ENCODE results near the gene SPECC1L. TPM values are rescaled to one million over a fixed set of nuclear protein-coding genes. Genes with fewer than 3 reads are reported as not detected.

SPECC1L gene
- total and polyA plus RNA-seq, 2 experiments from 2014 or later = 19.7 to 43.2 TPM

DNA sequence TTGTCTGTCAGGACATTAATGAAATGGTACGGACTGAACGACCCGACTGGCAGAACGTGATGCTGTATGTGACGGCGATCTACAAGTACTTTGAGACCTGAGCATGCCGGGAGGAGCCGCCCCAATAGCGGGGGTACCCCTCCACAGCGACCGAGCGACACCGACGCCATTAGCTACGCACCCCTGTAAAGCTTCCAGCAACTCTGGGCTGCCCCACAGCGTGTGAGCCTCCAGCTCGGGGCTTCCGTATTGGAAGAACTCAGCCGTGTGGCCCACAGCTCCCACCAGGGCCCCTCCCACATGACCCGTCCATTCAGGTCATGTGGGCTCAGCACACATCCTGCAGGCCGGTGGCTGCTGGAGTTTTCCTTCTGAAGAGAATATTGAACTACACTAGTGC, 143.9 kb downstream of the SPECC1L start:
- Histone ChIP-seq H3K9me3 (ENCODE audit: low read depth) (no peaks in the 10 kb centered on the region), H3K27me3 (no peaks in the 10 kb centered on the region), H3K27ac (peak overlapping the region; percentile 34), H3K4me3 (no peak overlapping the region), H3K4me1 (ENCODE audit: low read depth) (no peaks in the 10 kb centered on the region), H3K36me3 (peaks cover 27% of the 10 kb centered on the region)
- TF ChIP-seq, protein P1, sequence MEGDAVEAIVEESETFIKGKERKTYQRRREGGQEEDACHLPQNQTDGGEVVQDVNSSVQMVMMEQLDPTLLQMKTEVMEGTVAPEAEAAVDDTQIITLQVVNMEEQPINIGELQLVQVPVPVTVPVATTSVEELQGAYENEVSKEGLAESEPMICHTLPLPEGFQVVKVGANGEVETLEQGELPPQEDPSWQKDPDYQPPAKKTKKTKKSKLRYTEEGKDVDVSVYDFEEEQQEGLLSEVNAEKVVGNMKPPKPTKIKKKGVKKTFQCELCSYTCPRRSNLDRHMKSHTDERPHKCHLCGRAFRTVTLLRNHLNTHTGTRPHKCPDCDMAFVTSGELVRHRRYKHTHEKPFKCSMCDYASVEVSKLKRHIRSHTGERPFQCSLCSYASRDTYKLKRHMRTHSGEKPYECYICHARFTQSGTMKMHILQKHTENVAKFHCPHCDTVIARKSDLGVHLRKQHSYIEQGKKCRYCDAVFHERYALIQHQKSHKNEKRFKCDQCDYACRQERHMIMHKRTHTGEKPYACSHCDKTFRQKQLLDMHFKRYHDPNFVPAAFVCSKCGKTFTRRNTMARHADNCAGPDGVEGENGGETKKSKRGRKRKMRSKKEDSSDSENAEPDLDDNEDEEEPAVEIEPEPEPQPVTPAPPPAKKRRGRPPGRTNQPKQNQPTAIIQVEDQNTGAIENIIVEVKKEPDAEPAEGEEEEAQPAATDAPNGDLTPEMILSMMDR (IDR thresholded peaks at IDR 0.05; ENCODE audit: low read depth, low read length) = no peak
- no peak for DNase-seq (ENCODE audit: low read depth in 1 of 2, low spot score in 1 of 2)

DNA sequence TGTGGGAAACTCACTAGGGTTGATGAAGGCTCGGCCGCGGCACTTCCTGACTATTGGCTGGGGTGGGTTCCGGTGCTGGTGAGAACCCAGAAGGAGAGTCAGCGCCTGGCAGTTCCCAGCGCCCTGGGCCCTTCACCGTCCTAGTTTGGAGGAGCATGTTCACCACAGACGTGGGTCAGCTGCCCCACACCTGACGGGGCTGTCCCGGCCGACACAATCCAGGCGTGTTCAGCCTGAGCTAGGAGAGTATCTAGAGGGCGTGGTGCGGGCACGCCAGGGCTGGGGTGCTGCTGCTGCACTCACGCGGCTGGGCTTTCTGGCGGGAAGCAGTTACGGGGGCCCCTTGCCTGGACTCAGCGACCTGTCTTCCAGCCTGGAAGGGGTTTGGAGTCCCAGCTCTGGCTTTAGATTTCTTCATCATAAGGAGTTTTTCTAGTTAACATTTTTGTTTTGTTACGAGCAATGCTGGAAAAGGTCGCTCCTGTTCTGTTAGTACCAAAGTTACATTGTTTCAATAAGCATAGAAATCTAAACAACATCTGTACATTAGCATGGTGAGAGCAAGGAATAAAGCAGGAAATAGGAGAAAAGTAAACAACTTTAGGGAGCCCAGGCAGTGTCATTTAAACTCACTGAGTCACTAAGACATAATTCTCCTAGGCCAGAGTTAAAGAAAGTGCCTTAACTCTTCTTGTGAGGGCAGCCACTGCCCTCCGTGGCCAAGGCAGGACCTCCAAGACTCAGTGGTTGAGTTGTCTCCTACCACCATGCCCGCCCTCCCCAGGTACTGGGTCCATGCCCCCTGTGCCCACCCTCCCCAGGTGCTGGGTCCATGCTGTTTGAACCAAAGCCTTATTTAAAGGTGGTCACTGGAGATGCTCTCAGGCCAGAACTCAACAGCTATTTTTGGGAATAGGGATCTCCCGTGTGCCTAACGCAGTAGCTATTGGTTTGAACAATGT, 144.6 kb downstream of the SPECC1L start:
- no peak overlapping the region for H3K4me3 ChIP-seq
- no peaks in the 10 kb centered on the region for H3K4me1 ChIP-seq (ENCODE audit: low read depth)
- H3K9me3 ChIP-seq (ENCODE audit: low read depth) = no peaks in the 10 kb centered on the region
- no peak overlapping the region for H3K27ac ChIP-seq
- H3K27me3 ChIP-seq = no peaks in the 10 kb centered on the region
- H3K36me3 ChIP-seq = peaks cover 27% of the 10 kb centered on the region
- DNase-seq (ENCODE audit: low read depth in 1 of 2, low spot score in 1 of 2) = no peak
- TF ChIP-seq, protein P1 (IDR thresholded peaks at IDR 0.05; ENCODE audit: low read depth, low read length) = no peak

DNA sequence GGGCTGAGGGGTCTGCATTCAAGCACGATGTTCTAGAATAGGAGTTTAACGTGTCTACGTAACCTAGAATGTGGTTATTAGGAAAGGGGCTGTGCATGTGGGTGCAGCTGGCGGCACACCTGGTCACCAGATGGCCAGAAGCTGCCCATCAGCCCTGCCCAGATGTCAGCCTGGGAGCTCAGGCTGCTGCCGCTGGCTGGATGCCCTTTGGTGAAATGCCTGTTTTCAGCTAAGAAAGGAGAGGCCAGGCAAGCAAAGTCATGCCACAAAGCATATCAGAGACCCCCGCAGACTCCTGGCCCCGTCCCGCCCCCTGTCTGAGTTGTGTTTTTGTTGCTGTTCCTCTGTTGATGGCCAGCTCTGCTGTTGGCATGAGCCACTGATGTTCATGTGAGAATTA, 145.5 kb downstream of the SPECC1L start:
- Histone ChIP-seq H3K4me3 (no peak overlapping the region), H3K9me3 (ENCODE audit: low read depth) (no peaks in the 10 kb centered on the region), H3K27me3 (no peaks in the 10 kb centered on the region), H3K36me3 (peaks cover 27% of the 10 kb centered on the region), H3K4me1 (ENCODE audit: low read depth) (no peaks in the 10 kb centered on the region), H3K27ac (no peak overlapping the region)
- TF ChIP-seq, protein P1 (IDR thresholded peaks at IDR 0.05; ENCODE audit: low read depth, low read length) = no peak
- DNase-seq (ENCODE audit: low read depth in 1 of 2, low spot score in 1 of 2) = no peak

DNA sequence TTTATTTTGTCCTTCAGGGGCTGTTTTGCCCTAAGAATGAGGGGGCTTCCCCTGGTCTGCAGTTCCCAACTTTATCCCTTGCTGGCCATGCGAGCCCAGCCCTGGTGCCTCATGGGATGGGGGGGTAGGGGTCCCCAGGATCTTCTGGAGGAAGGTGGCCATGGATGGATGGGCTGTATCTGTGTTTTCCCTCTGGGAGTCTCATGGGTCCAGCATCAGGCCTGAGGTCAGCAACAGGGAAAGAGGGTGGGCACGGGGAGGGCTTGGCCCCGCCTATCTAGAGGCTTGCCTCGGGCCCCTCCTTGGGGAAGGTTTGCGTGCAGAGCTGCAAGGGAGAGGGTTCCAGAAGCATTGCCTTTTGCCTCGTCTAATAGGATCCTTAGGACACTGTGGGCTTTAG, 146.0 kb downstream of the SPECC1L start:
- TF ChIP-seq, protein P1 (IDR thresholded peaks at IDR 0.05; ENCODE audit: low read depth, low read length) = no peak
- Histone ChIP-seq H3K27ac (no peak overlapping the region), H3K9me3 (ENCODE audit: low read depth) (no peaks in the 10 kb centered on the region), H3K4me3 (no peak overlapping the region), H3K27me3 (no peaks in the 10 kb centered on the region), H3K4me1 (ENCODE audit: low read depth) (no peaks in the 10 kb centered on the region), H3K36me3 (peaks cover 27% of the 10 kb centered on the region)
- no peak for DNase-seq (ENCODE audit: low read depth in 1 of 2, low spot score in 1 of 2)

DNA sequence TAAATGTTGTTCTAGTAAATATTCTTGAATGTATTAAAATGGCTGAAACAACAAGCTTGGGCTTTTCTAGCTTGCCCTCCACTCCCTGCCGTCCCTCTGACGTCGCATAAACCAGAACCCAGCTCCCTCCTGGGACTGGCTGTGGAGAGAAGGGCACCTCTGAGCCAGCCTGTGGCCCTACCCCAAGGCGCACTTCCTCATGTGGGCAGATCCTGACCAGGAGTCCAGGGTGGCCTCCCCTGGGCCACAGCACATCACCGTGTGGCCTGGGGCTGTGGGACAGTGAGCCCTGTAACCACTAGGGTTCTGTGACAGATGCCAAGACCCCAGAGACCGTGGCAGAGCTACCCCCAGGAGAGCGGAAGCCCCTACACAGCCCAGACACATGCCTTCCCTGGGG, 146.6 kb downstream of the SPECC1L start:
- no peaks in the 10 kb centered on the region for H3K9me3 ChIP-seq (ENCODE audit: low read depth)
- H3K27ac ChIP-seq = no peak overlapping the region
- no peak overlapping the region for H3K4me3 ChIP-seq
- H3K4me1 ChIP-seq (ENCODE audit: low read depth) = no peaks in the 10 kb centered on the region
- TF ChIP-seq, protein P1 (IDR thresholded peaks at IDR 0.05; ENCODE audit: low read depth, low read length) = no peak
- H3K27me3 ChIP-seq = no peaks in the 10 kb centered on the region
- no peak for DNase-seq (ENCODE audit: low read depth in 1 of 2, low spot score in 1 of 2)
- H3K36me3 ChIP-seq = peaks cover 27% of the 10 kb centered on the region
